ENCODE results near the gene CLEC1A. TPM values are rescaled to one million over a fixed set of nuclear protein-coding genes. Genes with fewer than 3 reads are reported as not detected.

The CLEC1A gene
- total and polyA plus RNA-seq, 2 donors (not counting 3 experiments of a cell fraction or from before 2014, with no cell fraction given) = 22.0 to 24.2 TPM

DNA sequence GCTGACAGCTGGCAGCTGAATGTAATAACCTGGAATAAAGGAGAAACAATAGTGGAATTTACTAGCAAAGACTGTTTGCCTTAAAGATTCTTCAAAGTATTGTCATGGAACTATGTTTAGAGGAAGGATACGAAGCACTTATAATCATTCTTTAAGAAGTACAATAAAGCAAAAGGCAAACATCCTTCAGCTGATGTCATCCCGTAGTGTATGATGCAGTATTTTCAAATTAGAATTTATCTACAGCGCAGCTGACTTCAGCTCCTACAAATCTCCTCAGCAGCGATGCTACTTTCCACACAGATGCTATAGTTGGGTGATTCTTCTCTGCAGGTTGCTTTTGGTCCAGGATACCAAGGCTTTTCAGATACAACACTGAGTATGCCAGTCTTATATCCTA, 31.5 kb downstream of the CLEC1A start:
- peak; percentile 87 for DNase-seq (ENCODE audit: low read depth, low spot score)
- dilution Hi-C loops (cut with MboI; ENCODE audit: extremely low pct_ligation_motif_present, low sequenced_read_pairs) = no loop called here
- Histone ChIP-seq H3K9me1 (replicated peaks; ENCODE audit: control insufficient read depth, extremely low read depth, insufficient read depth, low read length) (no peaks in the 10 kb centered on the region), H3K9me3 (replicated peaks; ENCODE audit: control insufficient read depth, insufficient read depth, low read length) (no peaks in the 10 kb centered on the region), H3K4me3 (replicated peaks in 1 of 3; ENCODE audit: insufficient read depth in 1 of 3, low read depth in 1 of 3, low read length in 3 of 3) (peak overlapping the region in 1 of 3 experiments; percentile 3), H3K27ac (ENCODE audit: insufficient read depth, low read depth, low read length) (peak overlapping the region; percentile 98), H3K79me2 (ENCODE audit: control insufficient read depth, insufficient read depth, low read length) (no peaks in the 10 kb centered on the region), H2AFZ (ENCODE audit: low read depth, low read length) (no peak overlapping the region), H3K4me2 (ENCODE audit: insufficient read depth, low read length) (peak overlapping the region; percentile 84), H3K36me3 (ENCODE audit: control insufficient read depth in 2 of 2, extremely low read depth in 1 of 2, insufficient read depth in 2 of 2, low read length in 2 of 2) (peaks cover 0 to 2% of the 10 kb centered on the region in 2 experiments), H3K9ac (replicated peaks; ENCODE audit: extremely low read depth, insufficient read depth, low read length) (peak overlapping the region; percentile 85), H4K20me1 (replicated peaks; ENCODE audit: control insufficient read depth, extremely low read depth, insufficient read depth, low read length) (no peaks in the 10 kb centered on the region), H3K4me1 (ENCODE audit: control insufficient read depth, extremely low read depth, insufficient read depth, low read length) (peaks cover 44% of the 10 kb centered on the region), H3K27me3 (ENCODE audit: control insufficient read depth in 2 of 2, insufficient read depth in 2 of 2, low read length in 2 of 2) (no peaks in the 10 kb centered on the region)
- ChIA-PET POLR2A (interaction anchor here (0.8 to 2.7 kb wide), 3 partner anchors 30 to 35 kb away, joined by 3 to 15 read pairs (median 4); no protein-coding TSS in a partner anchor), CTCF (interaction anchor here (0.7 to 3.2 kb wide), 16 partner anchors 10 to 317 kb away, joined by 3 to 29 read pairs (median 6); partner anchors contain the start of genes CLEC12B and CLEC1A)
- intact Hi-C loops (cut with micrococcal nuclease) = loop anchor here (10.0 kb wide), 1 partner anchor 1108 kb away; the partner anchor contains the start of gene SMIM10L1
- FAIRE-seq = peak; percentile 57
- no peak for TF ChIP-seq MYC (IDR thresholded peaks at IDR 0.05; ENCODE audit: low read depth, low read length)
- TF ChIP-seq JUN (IDR thresholded peaks at IDR 0.05; ENCODE audit: borderline replicate concordance, insufficient read depth, insufficient read length, low read depth) = peak; percentile 71
- no TSS peak for BruUV-seq (replicated peaks)

GRCh38 chr12:10065241-10065640, 33.5 kb downstream of the CLEC1A start:
- dilution Hi-C loops (cut with MboI; ENCODE audit: extremely low pct_ligation_motif_present, low sequenced_read_pairs) (no loop called here), intact Hi-C loops (cut with micrococcal nuclease) (loop anchor here (10.0 kb wide), 1 partner anchor 1110 kb away; the partner anchor contains the start of gene SMIM10L1)
- no peak for FAIRE-seq
- H3K9ac ChIP-seq (replicated peaks; ENCODE audit: extremely low read depth, insufficient read depth, low read length) = no peak overlapping the region
- H3K9me1 ChIP-seq (replicated peaks; ENCODE audit: control insufficient read depth, extremely low read depth, insufficient read depth, low read length) = no peaks in the 10 kb centered on the region
- peaks cover 44% of the 10 kb centered on the region for H3K4me1 ChIP-seq (ENCODE audit: control insufficient read depth, extremely low read depth, insufficient read depth, low read length)
- H3K4me2 ChIP-seq (ENCODE audit: insufficient read depth, low read length) = no peak overlapping the region
- H3K27ac ChIP-seq (ENCODE audit: insufficient read depth, low read depth, low read length) = no peak overlapping the region
- TF ChIP-seq POLR2AphosphoS5 (IDR thresholded peaks at IDR 0.05; ENCODE audit: insufficient read depth, low read depth, low read length) = no peak
- H3K27me3 ChIP-seq (ENCODE audit: control insufficient read depth in 2 of 2, insufficient read depth in 2 of 2, low read length in 2 of 2) = no peaks in the 10 kb centered on the region
- H3K9me3 ChIP-seq (replicated peaks; ENCODE audit: control insufficient read depth, insufficient read depth, low read length) = no peaks in the 10 kb centered on the region
- H3K36me3 ChIP-seq (ENCODE audit: control insufficient read depth in 2 of 2, extremely low read depth in 1 of 2, insufficient read depth in 2 of 2, low read length in 2 of 2) = no peaks in the 10 kb centered on the region
- DNase-seq (ENCODE audit: low read depth, low spot score) = no peak
- CTCF ChIA-PET = interaction anchor here (1.4 kb wide), 2 partner anchors 23 to 27 kb away, joined by 3 to 4 read pairs; no protein-coding TSS in a partner anchor
- no TSS peak for BruUV-seq (replicated peaks)
- no peaks in the 10 kb centered on the region for H4K20me1 ChIP-seq (replicated peaks; ENCODE audit: control insufficient read depth, extremely low read depth, insufficient read depth, low read length)
- no peaks in the 10 kb centered on the region for H3K79me2 ChIP-seq (ENCODE audit: control insufficient read depth, insufficient read depth, low read length)
- POLR2A ChIA-PET = no interaction called here
- no peak overlapping the region for H3K4me3 ChIP-seq (replicated peaks in 1 of 3; ENCODE audit: insufficient read depth in 1 of 3, low read depth in 1 of 3, low read length in 3 of 3)
- H2AFZ ChIP-seq (ENCODE audit: low read depth, low read length) = no peak overlapping the region

Data from endothelial cell of umbilical vein (primary cell).